HepG2 (cell line): ENCODE results near the gene SLC25A25. TPM values are rescaled to one million over a fixed set of nuclear protein-coding genes. Genes with fewer than 3 reads are reported as not detected.
A peak's percentile ranks its signal among the peaks of the same experiment; 100 is the strongest.

Source experiments
- GABPB1 ChIP-seq: IDR thresholded peaks from 2 replicates; pipeline ENCODE4 v1.6.1; 2016; ENCODE audit warnings: mild to moderate bottlenecking, missing genetic modification reagents, moderate library complexity, missing compliant biosample characterization
- JDP2 ChIP-seq: sonication (generic); formaldehyde crosslinking; IDR thresholded peaks from 2 replicates; pipeline ENCODE4 v1.8.1; 2022; ENCODE audit warnings: missing genetic modification reagents, borderline replicate concordance
- KLF16 ChIP-seq, 2 experiments: sonication (generic) in 1 of 2; formaldehyde crosslinking in 1 of 2; IDR thresholded peaks; 2 replicates each; pipeline versions ENCODE4 v1.6.1 to v1.8.0; 2016 to 2023; ENCODE audit warnings: missing genetic modification reagents in 2 of 2, missing compliant biosample characterization in 1 of 2
- PHF20 ChIP-seq: sonication (generic); formaldehyde crosslinking; IDR thresholded peaks from 2 replicates; pipeline ENCODE4 v1.5.0; 2020; ENCODE audit warnings: mild to moderate bottlenecking, missing genetic modification reagents
- THAP11 ChIP-seq: IDR thresholded peaks from 2 replicates; pipeline ENCODE4 v1.6.1; 2016; ENCODE audit warnings: missing biosample characterization, missing genetic modification reagents
- YEATS2 ChIP-seq: sonication (generic); formaldehyde crosslinking; IDR thresholded peaks from 2 replicates; pipeline ENCODE4 v1.4.0; 2020; ENCODE audit warnings: missing genetic modification reagents, borderline replicate concordance
- ZNF20 ChIP-seq: sonication (generic); formaldehyde crosslinking; IDR thresholded peaks from 2 replicates; pipeline ENCODE4 v1.4.0; 2020; ENCODE audit warnings: mild to moderate bottlenecking, moderate library complexity, missing genetic modification reagents
- ZNF343 ChIP-seq: sonication (generic); formaldehyde crosslinking; IDR thresholded peaks from 2 replicates; pipeline ENCODE4 v1.4.0; 2020; ENCODE audit warnings: mild to moderate bottlenecking, missing genetic modification reagents
- ZNF430 ChIP-seq: sonication (generic); formaldehyde crosslinking; IDR thresholded peaks from 2 replicates; pipeline ENCODE4 v1.9.0; 2021; ENCODE audit warnings: mild to moderate bottlenecking, missing genetic modification reagents
- ZNF567 ChIP-seq: sonication (generic); formaldehyde crosslinking; IDR thresholded peaks from 2 replicates; pipeline ENCODE4 v1.8.1; 2023; ENCODE audit warnings: mild to moderate bottlenecking, missing genetic modification reagents, borderline replicate concordance
- ZSCAN20 ChIP-seq: sonication (generic); formaldehyde crosslinking; IDR thresholded peaks from 2 replicates; pipeline ENCODE4 v1.4.0; 2020; ENCODE audit warnings: missing genetic modification reagents, mild to moderate bottlenecking, borderline replicate concordance
- polyA plus RNA-seq, 8 experiments: library from polyadenylated mRNA; depleted of rRNA in 3 of 8; stranded (reverse) in 7 of 8; unstranded in 1 of 8; fragments of >200 nt; fragmentation: Illumina TruSeq in 4 of 8; extraction: Trizol in 4 of 8; gene quantifications; 2 replicates each; pipeline versions ENCODE4 v1.2.1 to v1.2.3, GENCODE V29; 2011 to 2016; ENCODE audit warnings: low read depth in 4 of 8, missing spikeins in 1 of 8, mixed read lengths in 1 of 8; ENCODE audit not compliant: insufficient read depth in 1 of 8
- total RNA-seq, 5 experiments: library from RNA; depleted of rRNA; stranded (reverse); fragments of >200 nt; fragmentation: Illumina TruSeq; extraction: Trizol; gene quantifications; 2 replicates each; pipeline ENCODE4 v1.2.3, GENCODE V29; 2016; ENCODE audit warnings: low read depth in 1 of 5
- TF ChIP-seq, protein P1 (sequence below): sonication (generic); formaldehyde crosslinking; IDR thresholded peaks from 2 replicates; pipeline ENCODE4 v1.9.0; 2021; ENCODE audit warnings: missing genetic modification reagents, borderline replicate concordance
- TF ChIP-seq, protein P2 (sequence below): sonication (generic); formaldehyde crosslinking; IDR thresholded peaks from 2 replicates; pipeline ENCODE4 v1.5.1; 2020; ENCODE audit warnings: mild to moderate bottlenecking, missing genetic modification reagents, borderline replicate concordance
- TF ChIP-seq, protein P3 (sequence below): fragments of 450-650 bp; IDR thresholded peaks from 2 replicates; pipeline ENCODE4 v1.6.1; 2016
- TF ChIP-seq, protein P4 (sequence below): sonication (generic); formaldehyde crosslinking; IDR thresholded peaks from 2 replicates; pipeline ENCODE4 v1.8.1; 2023; ENCODE audit warnings: mild to moderate bottlenecking, missing genetic modification reagents, borderline replicate concordance
- TF ChIP-seq, protein P5 (sequence below): sonication (generic); formaldehyde crosslinking; IDR thresholded peaks from 2 replicates; pipeline ENCODE4 v1.8.0; 2022; ENCODE audit warnings: missing genetic modification reagents, mild to moderate bottlenecking, moderate library complexity, borderline replicate concordance

SLC25A25 gene
- total and polyA plus RNA-seq, 2 of the 13 experiments (the other 11 are each of a cell fraction or from before 2014, with no cell fraction given) = 10.5 to 24.8 TPM

DNA sequence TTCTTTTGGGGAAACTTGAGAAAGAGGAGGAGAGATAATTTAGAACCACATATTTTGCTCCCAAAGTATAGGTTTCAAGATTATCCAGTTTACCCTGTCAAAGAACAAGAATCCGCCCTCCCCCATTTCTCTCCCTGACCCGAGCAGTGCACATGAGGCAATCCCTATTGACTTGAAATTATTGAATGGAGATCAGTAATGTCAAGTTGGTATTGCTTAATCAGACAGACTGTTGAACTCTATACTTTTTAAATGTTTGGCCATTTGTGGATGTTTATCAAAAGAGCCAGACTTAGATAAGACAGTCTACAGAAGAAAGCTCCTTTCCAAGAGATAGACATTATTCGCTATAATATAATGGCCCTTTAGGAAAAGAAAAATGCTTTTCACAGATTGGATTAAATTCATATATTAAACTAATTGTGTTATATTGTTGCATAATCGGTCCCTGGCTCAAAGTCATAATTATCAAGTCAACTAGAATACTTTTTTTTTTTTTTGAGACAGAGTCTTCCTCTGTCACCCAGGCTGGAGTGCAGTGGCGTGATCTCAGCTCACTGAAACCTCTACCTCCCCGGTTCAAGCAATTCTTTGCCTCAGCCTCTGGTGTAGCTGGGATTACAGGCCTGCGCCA is 5.3 kb downstream of the SLC25A25 start (continued):
- TF ChIP-seq, protein P1, sequence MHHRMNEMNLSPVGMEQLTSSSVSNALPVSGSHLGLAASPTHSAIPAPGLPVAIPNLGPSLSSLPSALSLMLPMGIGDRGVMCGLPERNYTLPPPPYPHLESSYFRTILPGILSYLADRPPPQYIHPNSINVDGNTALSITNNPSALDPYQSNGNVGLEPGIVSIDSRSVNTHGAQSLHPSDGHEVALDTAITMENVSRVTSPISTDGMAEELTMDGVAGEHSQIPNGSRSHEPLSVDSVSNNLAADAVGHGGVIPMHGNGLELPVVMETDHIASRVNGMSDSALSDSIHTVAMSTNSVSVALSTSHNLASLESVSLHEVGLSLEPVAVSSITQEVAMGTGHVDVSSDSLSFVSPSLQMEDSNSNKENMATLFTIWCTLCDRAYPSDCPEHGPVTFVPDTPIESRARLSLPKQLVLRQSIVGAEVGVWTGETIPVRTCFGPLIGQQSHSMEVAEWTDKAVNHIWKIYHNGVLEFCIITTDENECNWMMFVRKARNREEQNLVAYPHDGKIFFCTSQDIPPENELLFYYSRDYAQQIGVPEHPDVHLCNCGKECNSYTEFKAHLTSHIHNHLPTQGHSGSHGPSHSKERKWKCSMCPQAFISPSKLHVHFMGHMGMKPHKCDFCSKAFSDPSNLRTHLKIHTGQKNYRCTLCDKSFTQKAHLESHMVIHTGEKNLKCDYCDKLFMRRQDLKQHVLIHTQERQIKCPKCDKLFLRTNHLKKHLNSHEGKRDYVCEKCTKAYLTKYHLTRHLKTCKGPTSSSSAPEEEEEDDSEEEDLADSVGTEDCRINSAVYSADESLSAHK (CRISPR knock-in tag) = no peak
- TF ChIP-seq ZNF20 (CRISPR knock-in tag) (no peak), YEATS2 (CRISPR knock-in tag) (no peak), THAP11 (CRISPR knock-in tag) (peak; percentile 64; the same call in 1 of the 2 replicates), KLF16 (CRISPR knock-in tag; IDR thresholded peaks at IDR 0.05) (peak in 1 of 2 experiments; percentile 50; a peak in 1 of 4 replicates), GABPB1 (CRISPR knock-in tag) (no peak), PHF20 (CRISPR knock-in tag) (no peak), ZNF567 (CRISPR knock-in tag) (no peak), ZNF430 (CRISPR knock-in tag) (no peak), ZSCAN20 (CRISPR knock-in tag) (no peak), ZNF343 (no peak), JDP2 (no peak)
- TF ChIP-seq, protein P2, sequence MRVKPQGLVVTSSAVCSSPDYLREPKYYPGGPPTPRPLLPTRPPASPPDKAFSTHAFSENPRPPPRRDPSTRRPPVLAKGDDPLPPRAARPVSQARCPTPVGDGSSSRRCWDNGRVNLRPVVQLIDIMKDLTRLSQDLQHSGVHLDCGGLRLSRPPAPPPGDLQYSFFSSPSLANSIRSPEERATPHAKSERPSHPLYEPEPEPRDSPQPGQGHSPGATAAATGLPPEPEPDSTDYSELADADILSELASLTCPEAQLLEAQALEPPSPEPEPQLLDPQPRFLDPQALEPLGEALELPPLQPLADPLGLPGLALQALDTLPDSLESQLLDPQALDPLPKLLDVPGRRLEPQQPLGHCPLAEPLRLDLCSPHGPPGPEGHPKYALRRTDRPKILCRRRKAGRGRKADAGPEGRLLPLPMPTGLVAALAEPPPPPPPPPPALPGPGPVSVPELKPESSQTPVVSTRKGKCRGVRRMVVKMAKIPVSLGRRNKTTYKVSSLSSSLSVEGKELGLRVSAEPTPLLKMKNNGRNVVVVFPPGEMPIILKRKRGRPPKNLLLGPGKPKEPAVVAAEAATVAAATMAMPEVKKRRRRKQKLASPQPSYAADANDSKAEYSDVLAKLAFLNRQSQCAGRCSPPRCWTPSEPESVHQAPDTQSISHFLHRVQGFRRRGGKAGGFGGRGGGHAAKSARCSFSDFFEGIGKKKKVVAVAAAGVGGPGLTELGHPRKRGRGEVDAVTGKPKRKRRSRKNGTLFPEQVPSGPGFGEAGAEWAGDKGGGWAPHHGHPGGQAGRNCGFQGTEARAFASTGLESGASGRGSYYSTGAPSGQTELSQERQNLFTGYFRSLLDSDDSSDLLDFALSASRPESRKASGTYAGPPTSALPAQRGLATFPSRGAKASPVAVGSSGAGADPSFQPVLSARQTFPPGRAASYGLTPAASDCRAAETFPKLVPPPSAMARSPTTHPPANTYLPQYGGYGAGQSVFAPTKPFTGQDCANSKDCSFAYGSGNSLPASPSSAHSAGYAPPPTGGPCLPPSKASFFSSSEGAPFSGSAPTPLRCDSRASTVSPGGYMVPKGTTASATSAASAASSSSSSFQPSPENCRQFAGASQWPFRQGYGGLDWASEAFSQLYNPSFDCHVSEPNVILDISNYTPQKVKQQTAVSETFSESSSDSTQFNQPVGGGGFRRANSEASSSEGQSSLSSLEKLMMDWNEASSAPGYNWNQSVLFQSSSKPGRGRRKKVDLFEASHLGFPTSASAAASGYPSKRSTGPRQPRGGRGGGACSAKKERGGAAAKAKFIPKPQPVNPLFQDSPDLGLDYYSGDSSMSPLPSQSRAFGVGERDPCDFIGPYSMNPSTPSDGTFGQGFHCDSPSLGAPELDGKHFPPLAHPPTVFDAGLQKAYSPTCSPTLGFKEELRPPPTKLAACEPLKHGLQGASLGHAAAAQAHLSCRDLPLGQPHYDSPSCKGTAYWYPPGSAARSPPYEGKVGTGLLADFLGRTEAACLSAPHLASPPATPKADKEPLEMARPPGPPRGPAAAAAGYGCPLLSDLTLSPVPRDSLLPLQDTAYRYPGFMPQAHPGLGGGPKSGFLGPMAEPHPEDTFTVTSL (CRISPR knock-in tag) = peak; percentile 40; the same call in 1 of the 2 replicates
- TF ChIP-seq, protein P3, sequence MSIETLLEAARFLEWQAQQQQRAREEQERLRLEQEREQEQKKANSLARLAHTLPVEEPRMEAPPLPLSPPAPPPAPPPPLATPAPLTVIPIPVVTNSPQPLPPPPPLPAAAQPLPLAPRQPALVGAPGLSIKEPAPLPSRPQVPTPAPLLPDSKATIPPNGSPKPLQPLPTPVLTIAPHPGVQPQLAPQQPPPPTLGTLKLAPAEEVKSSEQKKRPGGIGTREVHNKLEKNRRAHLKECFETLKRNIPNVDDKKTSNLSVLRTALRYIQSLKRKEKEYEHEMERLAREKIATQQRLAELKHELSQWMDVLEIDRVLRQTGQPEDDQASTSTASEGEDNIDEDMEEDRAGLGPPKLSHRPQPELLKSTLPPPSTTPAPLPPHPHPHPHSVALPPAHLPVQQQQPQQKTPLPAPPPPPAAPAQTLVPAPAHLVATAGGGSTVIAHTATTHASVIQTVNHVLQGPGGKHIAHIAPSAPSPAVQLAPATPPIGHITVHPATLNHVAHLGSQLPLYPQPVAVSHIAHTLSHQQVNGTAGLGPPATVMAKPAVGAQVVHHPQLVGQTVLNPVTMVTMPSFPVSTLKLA = no peak
- TF ChIP-seq, protein P4, sequence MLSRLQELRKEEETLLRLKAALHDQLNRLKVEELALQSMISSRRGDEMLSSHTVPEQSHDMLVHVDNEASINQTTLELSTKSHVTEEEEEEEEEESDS (CRISPR knock-in tag) = no peak
- TF ChIP-seq, protein P5, sequence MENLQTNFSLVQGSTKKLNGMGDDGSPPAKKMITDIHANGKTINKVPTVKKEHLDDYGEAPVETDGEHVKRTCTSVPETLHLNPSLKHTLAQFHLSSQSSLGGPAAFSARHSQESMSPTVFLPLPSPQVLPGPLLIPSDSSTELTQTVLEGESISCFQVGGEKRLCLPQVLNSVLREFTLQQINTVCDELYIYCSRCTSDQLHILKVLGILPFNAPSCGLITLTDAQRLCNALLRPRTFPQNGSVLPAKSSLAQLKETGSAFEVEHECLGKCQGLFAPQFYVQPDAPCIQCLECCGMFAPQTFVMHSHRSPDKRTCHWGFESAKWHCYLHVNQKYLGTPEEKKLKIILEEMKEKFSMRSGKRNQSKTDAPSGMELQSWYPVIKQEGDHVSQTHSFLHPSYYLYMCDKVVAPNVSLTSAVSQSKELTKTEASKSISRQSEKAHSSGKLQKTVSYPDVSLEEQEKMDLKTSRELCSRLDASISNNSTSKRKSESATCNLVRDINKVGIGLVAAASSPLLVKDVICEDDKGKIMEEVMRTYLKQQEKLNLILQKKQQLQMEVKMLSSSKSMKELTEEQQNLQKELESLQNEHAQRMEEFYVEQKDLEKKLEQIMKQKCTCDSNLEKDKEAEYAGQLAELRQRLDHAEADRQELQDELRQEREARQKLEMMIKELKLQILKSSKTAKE (CRISPR knock-in tag) = peak; percentile 76
